ENCODE results near the gene FBXL19.

The FBXL19 gene

GRCh38 chr16:30983898-30984610, 60.7 kb downstream of the FBXL19 start:
- Histone ChIP-seq H3K4me1 (ENCODE audit: control insufficient read depth, insufficient read depth, low read length, poor library complexity, severe bottlenecking) (peaks cover 13% of the 10 kb centered on the region), H3K4me3 (ENCODE audit: extremely low read depth, insufficient read depth, low read length, poor library complexity, severe bottlenecking) (no peak overlapping the region), H3K27ac (ENCODE audit: low read depth, low read length, severe bottlenecking) (no peak overlapping the region), H3K9me3 (ENCODE audit: control insufficient read depth, low read length) (no peaks in the 10 kb centered on the region), H3K36me3 (ENCODE audit: control insufficient read depth, insufficient read depth, low read length) (peaks cover 52% of the 10 kb centered on the region)
- WGBS, 2 experiments (ENCODE audit: insufficient coverage in 2 of 2), result 90 to 99% methylated on average over 11 to 13 of the region's 14 CpGs

GRCh38 chr16:30984669-30985400, 61.5 kb downstream of the FBXL19 start, which contains the start of gene HSD3B7:
Gene HSD3B7 (plus strand): TSS chr16:30985207. CDS start chr16:30985659, 452 bp downstream.
- H3K4me3 ChIP-seq (ENCODE audit: extremely low read depth, insufficient read depth, low read length, poor library complexity, severe bottlenecking), result no peak within 1 kb of the TSS
- peaks cover 13% of the 10 kb centered on the region for H3K4me1 ChIP-seq (ENCODE audit: control insufficient read depth, insufficient read depth, low read length, poor library complexity, severe bottlenecking)
- H3K36me3 ChIP-seq (ENCODE audit: control insufficient read depth, insufficient read depth, low read length), result peaks cover 45% of the 10 kb centered on the region
- peak within 1 kb of the TSS; percentile 3 for H3K27ac ChIP-seq (ENCODE audit: low read depth, low read length, severe bottlenecking)
- H3K9me3 ChIP-seq (ENCODE audit: control insufficient read depth, low read length), result no peaks in the 10 kb centered on the region
- 42 to 47% methylated on average over 9 to 17 of the region's 24 CpGs for WGBS, 2 experiments (ENCODE audit: insufficient coverage in 2 of 2)

- H3K27ac ChIP-seq (ENCODE audit: low read depth, low read length, severe bottlenecking), result no peak overlapping the region
- WGBS, 2 experiments (ENCODE audit: insufficient coverage in 2 of 2), result 89 to 91% methylated on average over 15 to 18 of the region's 20 CpGs
- peaks cover 38% of the 10 kb centered on the region for H3K36me3 ChIP-seq (ENCODE audit: control insufficient read depth, insufficient read depth, low read length)
- no peaks in the 10 kb centered on the region for H3K9me3 ChIP-seq (ENCODE audit: control insufficient read depth, low read length)
- H3K4me3 ChIP-seq (ENCODE audit: extremely low read depth, insufficient read depth, low read length, poor library complexity, severe bottlenecking), result no peak overlapping the region
- H3K4me1 ChIP-seq (ENCODE audit: control insufficient read depth, insufficient read depth, low read length, poor library complexity, severe bottlenecking), result peaks cover 13% of the 10 kb centered on the region
Measured at GRCh38 chr16:30985401-30986128, 62.2 kb downstream of the FBXL19 start.

DNA sequence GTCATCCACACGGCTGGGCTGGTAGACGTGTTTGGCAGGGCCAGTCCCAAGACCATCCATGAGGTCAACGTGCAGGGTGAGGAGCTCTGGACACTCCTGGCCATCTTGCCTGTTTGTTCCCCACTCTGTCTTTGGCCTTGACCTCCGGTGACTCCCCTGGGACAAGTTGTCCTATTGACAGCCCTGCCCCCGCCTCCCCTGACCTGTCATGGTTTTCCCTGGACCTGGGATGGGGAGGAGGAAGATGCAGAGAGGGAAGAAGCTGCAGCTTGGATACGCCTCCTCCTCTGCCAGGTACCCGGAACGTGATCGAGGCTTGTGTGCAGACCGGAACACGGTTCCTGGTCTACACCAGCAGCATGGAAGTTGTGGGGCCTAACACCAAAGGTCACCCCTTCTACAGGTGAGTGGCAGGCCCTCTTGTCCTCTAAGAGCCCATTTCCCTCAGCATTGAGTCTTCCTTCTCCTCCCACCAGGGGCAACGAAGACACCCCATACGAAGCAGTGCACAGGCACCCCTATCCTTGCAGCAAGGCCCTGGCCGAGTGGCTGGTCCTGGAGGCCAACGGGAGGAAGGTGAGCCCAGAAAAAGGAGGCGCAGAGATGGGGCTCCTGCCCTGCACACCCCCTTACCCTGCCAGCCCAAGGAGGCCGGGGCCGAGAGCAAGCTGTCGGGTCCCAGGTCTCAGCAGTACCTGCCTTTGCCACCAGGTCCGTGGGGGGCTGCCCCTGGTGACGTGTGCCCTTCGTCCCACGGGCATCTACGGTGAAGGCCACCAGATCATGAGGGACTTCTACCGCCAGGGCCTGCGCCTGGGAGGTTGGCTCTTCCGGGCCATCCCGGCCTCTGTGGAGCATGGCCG, 63.0 kb downstream of the FBXL19 start:
- H3K9me3 ChIP-seq (ENCODE audit: control insufficient read depth, low read length), result no peaks in the 10 kb centered on the region
- H3K4me3 ChIP-seq (ENCODE audit: extremely low read depth, insufficient read depth, low read length, poor library complexity, severe bottlenecking), result no peak overlapping the region
- no peak overlapping the region for H3K27ac ChIP-seq (ENCODE audit: low read depth, low read length, severe bottlenecking)
- peaks cover 31% of the 10 kb centered on the region for H3K36me3 ChIP-seq (ENCODE audit: control insufficient read depth, insufficient read depth, low read length)
- H3K4me1 ChIP-seq (ENCODE audit: control insufficient read depth, insufficient read depth, low read length, poor library complexity, severe bottlenecking), result peaks cover 13% of the 10 kb centered on the region
- 91 to 95% methylated on average over 18 to 27 of the region's 29 CpGs for WGBS, 2 experiments (ENCODE audit: insufficient coverage in 2 of 2)

GRCh38 chr16:30987581-30988190, 64.3 kb downstream of the FBXL19 start:
- Histone ChIP-seq H3K4me3 (ENCODE audit: extremely low read depth, insufficient read depth, low read length, poor library complexity, severe bottlenecking) (no peak overlapping the region), H3K9me3 (ENCODE audit: control insufficient read depth, low read length) (no peaks in the 10 kb centered on the region), H3K36me3 (ENCODE audit: control insufficient read depth, insufficient read depth, low read length) (peaks cover 21% of the 10 kb centered on the region), H3K4me1 (ENCODE audit: control insufficient read depth, insufficient read depth, low read length, poor library complexity, severe bottlenecking) (peaks cover 17% of the 10 kb centered on the region), H3K27ac (ENCODE audit: low read depth, low read length, severe bottlenecking) (no peak overlapping the region)
- 96 to 97% methylated on average over 27 to 30 of the region's 30 CpGs for WGBS, 2 experiments (ENCODE audit: insufficient coverage in 2 of 2)

DNA sequence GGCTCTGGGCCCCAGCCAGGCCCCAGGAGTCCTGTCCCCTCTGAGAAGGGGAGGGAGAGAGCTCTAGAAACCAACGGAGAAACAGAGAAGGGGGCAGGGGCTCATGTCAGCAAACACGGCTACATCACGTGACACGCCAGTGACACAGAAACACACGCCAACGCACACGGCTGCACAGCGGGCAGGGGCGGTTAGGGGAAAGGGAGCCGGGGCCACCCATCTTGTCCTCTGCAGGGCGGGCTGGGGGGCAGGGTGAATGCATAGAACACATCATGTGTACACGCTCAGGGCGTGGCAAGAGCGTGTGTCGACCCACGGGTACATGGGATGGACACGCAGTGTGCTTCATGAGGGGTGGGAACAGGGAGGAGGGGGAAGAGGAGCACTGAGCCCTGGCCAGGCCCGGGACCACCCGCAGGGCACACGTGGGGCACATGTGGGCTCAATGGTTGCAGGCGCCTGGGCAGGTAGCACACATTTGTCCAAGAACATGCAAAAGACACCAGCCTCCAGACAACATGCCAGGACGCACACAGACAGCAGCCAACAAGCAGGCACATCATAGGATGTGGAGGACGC, 66.2 kb downstream of the FBXL19 start:
- H3K4me3 ChIP-seq (ENCODE audit: extremely low read depth, insufficient read depth, low read length, poor library complexity, severe bottlenecking), result no peak overlapping the region
- peaks cover 8% of the 10 kb centered on the region for H3K36me3 ChIP-seq (ENCODE audit: control insufficient read depth, insufficient read depth, low read length)
- no peak overlapping the region for H3K27ac ChIP-seq (ENCODE audit: low read depth, low read length, severe bottlenecking)
- no peaks in the 10 kb centered on the region for H3K9me3 ChIP-seq (ENCODE audit: control insufficient read depth, low read length)
- 96% methylated on average over 21 to 23 of the region's 23 CpGs for WGBS, 2 experiments (ENCODE audit: insufficient coverage in 2 of 2)
- peaks cover 13% of the 10 kb centered on the region for H3K4me1 ChIP-seq (ENCODE audit: control insufficient read depth, insufficient read depth, low read length, poor library complexity, severe bottlenecking)

DNA sequence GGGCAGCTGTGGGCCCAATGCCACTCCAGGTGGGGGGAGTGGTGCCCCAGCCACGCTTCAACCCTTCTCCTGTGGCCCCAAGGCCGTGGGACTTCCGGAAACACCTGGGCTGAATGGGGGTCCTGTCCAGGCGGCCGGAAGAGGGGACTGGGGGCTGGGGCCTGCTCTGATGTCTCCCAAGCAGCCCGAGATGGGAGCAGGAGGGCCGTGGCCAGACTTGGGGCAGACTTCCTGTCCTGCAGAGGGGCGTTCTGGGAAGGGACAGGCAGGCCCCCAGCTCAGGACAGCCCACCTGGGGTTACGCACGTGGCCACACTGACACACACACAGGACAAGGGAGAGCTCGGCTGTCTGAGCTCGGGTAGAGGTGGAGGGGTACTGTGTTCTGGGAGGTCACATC, 66.7 kb downstream of the FBXL19 start:
- Histone ChIP-seq H3K9me3 (ENCODE audit: control insufficient read depth, low read length) (no peaks in the 10 kb centered on the region), H3K4me3 (ENCODE audit: extremely low read depth, insufficient read depth, low read length, poor library complexity, severe bottlenecking) (no peak overlapping the region), H3K4me1 (ENCODE audit: control insufficient read depth, insufficient read depth, low read length, poor library complexity, severe bottlenecking) (peaks cover 10% of the 10 kb centered on the region), H3K27ac (ENCODE audit: low read depth, low read length, severe bottlenecking) (no peak overlapping the region), H3K36me3 (ENCODE audit: control insufficient read depth, insufficient read depth, low read length) (peaks cover 7% of the 10 kb centered on the region)
- WGBS, 2 experiments (ENCODE audit: insufficient coverage in 2 of 2), result 84 to 87% methylated on average over 7 to 8 of the region's 12 CpGs

GRCh38 chr16:30991052-30991451, 67.7 kb downstream of the FBXL19 start:
- H3K4me1 ChIP-seq (ENCODE audit: control insufficient read depth, insufficient read depth, low read length, poor library complexity, severe bottlenecking), result peaks cover 4% of the 10 kb centered on the region
- H3K36me3 ChIP-seq (ENCODE audit: control insufficient read depth, insufficient read depth, low read length), result peaks cover 7% of the 10 kb centered on the region
- no peaks in the 10 kb centered on the region for H3K9me3 ChIP-seq (ENCODE audit: control insufficient read depth, low read length)
- H3K27ac ChIP-seq (ENCODE audit: low read depth, low read length, severe bottlenecking), result no peak overlapping the region
- 48 to 82% methylated on average over 3 to 7 of the region's 8 CpGs for WGBS, 2 experiments (ENCODE audit: insufficient coverage in 2 of 2)
- no peak overlapping the region for H3K4me3 ChIP-seq (ENCODE audit: extremely low read depth, insufficient read depth, low read length, poor library complexity, severe bottlenecking)

- WGBS, 2 experiments (ENCODE audit: insufficient coverage in 2 of 2), result 94 to 97% methylated on average over 8 to 18 of the region's 21 CpGs
- Histone ChIP-seq H3K4me1 (ENCODE audit: control insufficient read depth, insufficient read depth, low read length, poor library complexity, severe bottlenecking) (peaks cover 9% of the 10 kb centered on the region), H3K4me3 (ENCODE audit: extremely low read depth, insufficient read depth, low read length, poor library complexity, severe bottlenecking) (no peak overlapping the region), H3K27ac (ENCODE audit: low read depth, low read length, severe bottlenecking) (no peak overlapping the region), H3K36me3 (ENCODE audit: control insufficient read depth, insufficient read depth, low read length) (no peaks in the 10 kb centered on the region), H3K9me3 (ENCODE audit: control insufficient read depth, low read length) (no peaks in the 10 kb centered on the region)
Measured at GRCh38 chr16:30992276-30992780, 69.0 kb downstream of the FBXL19 start.
